GM12872 (cell line): Measurements from ENCODE around the gene P2RY2.

Source experiments
- TF ChIP-seq, protein P1 (sequence below): IDR thresholded peaks from 3 replicates; pipeline ENCODE4 v1.5.1; 2011; ENCODE audit warnings: low read depth, mild to moderate bottlenecking, low read length, moderate library complexity; ENCODE audit not compliant: insufficient read depth

Gene P2RY2

DNA sequence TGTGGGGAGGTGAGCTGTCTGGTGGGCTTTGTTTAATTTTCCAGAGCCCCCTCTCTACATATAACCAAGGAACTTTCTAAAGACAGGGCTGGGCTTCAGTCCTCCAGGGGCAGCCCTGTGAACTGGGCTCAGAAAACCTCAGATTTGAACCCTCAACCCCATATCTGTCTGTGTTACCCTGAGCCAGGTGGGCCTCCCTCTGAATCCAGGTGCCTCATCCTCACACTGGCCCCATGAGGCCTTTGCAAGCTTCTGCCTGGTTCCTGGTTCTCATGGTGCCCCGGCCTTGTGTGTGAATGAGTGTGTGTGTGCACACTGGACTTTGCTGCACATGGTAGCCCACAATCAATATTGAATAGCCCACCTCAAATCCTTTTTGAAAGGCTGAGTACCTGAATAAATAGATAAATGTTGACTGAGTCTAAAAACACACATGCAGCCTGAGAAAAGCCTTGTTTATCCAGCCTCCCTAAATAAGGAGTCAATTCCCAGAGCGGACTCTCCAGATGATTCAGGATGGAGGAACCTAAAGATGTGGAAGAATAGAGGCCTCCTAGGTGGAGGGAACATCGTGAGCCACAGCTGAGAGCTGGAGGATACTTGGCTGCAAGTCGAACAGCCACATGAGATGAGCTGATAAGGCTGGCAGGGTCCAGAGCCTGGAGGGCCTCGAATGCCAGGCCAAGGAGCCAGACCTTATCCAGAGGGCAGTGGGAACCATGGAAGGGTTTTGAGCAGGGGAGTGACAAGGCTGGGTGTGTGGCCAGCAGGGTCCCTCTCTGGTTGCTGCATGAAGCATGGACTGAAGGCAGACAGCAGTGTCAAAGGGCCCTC, 28.1 kb upstream of the P2RY2 start:
- TF ChIP-seq, protein P1, sequence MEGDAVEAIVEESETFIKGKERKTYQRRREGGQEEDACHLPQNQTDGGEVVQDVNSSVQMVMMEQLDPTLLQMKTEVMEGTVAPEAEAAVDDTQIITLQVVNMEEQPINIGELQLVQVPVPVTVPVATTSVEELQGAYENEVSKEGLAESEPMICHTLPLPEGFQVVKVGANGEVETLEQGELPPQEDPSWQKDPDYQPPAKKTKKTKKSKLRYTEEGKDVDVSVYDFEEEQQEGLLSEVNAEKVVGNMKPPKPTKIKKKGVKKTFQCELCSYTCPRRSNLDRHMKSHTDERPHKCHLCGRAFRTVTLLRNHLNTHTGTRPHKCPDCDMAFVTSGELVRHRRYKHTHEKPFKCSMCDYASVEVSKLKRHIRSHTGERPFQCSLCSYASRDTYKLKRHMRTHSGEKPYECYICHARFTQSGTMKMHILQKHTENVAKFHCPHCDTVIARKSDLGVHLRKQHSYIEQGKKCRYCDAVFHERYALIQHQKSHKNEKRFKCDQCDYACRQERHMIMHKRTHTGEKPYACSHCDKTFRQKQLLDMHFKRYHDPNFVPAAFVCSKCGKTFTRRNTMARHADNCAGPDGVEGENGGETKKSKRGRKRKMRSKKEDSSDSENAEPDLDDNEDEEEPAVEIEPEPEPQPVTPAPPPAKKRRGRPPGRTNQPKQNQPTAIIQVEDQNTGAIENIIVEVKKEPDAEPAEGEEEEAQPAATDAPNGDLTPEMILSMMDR: no peak

DNA sequence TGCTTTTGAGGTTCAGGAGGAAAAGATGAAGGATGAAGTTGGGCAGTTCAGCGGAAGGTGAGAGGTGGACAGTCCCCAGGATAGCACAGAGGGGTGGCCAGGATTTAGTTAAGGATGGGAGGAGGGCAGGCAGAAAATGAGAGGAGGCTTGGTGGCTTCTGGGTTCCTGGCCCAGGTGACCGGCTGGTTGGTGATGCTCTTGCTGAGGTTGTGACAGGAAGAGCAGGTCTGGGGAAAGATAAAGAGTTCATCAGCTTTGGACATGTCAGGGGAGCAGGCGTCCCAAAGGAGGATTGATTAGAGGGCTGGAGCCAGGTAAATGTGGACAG, 27.6 kb upstream of the P2RY2 start:
- TF ChIP-seq, protein P1: no peak

DNA sequence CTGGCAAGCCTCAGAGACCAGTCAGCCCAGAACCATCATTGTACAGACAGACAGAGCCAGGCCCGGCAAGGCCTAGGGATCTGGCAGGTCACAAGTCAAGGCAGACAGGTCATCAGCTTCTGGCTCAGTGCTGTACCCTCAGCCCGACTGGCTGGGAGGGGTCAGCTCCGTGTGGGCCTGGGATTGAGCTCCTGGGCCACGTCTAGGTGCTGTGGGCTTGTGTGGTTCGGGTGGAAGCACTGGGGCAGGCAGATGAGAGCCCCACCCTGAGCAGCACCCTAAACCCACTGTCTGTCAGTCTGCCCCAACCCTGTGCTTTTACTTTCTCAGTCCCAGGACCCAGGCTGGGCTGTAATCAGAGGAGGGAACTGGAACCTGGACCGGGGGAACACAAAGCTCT, 26.9 kb upstream of the P2RY2 start:
- TF ChIP-seq, protein P1: no peak

DNA sequence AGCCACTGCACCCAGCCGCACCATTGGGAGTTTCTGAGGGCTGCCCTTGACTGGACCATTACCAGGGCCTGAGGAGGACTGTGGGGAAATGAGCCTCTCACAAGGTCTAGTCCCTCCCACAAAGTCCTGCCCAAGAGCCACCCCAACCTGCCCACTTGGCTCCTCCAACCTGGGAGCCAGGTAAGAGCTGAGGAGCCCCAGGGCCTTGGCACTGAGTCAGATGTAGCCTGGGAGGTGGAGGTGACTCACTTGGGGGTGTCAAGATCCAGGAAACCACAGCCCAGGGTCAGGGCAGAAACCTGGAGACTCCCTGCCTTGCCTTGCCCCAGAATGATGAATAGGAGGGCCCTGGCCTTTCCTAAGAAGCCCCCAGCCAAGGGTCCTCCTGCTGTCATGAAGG, 25.8 kb upstream of the P2RY2 start:
- TF ChIP-seq, protein P1: no peak

DNA sequence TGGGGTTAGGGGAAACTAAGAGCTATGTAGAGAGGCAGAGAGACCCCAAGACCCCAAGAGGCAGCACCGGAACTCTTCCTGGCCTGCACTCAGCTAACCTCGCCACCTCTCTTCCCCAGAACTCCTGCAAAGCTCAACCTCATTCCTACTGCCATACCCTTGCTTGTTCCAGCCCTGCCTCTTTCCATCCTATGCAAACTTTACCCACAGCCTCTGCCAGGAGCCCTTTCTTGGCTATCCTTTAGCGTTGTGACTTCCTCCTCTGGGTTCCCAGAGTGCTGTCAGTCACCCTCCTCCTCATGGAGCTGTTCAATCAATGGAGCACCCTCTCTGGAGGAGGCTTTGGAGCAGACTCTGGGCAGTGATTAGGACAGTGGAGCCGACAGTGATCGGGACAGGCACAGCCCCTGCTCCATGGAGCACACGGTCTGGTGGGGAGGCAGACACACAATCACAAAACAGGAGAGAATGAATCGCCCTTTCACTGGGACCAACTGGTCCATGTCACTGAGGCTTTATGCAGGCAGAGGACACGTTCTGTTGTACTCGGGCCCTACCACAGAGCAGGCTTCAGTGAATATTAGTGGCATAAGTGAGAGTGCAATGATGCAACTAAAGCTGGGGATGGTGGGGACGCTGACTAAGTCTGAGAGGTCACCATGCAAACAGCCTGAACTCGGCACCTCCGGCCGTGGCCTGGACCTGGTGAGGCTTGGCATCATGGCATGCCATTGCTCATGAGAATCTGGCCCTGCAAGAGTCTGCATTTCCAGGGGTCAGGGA, 24.6 kb upstream of the P2RY2 start:
- TF ChIP-seq, protein P1: no peak

DNA sequence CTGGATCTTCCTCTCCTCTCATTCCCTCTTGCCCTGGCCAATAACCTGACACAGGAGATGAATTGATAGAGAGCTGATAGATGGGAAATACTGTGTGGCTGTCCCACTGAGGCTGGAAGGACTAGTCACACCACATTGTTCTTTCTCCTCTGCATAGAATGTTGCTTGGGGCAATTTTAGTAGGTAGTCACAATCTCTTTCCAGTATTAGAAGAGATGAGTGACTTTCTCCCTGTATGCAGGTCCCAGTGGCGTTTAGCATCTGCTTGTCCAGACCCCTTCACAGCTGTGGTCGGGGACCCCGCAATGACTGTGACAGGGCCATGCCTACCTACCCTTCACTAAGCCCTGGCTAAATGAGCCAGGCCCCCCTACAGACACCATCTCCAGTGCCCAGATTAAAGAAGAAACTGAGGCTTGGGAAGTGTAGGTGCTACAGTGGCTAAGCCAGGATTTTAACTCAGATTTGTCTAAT, 24.0 kb upstream of the P2RY2 start:
- TF ChIP-seq, protein P1: no peak

DNA sequence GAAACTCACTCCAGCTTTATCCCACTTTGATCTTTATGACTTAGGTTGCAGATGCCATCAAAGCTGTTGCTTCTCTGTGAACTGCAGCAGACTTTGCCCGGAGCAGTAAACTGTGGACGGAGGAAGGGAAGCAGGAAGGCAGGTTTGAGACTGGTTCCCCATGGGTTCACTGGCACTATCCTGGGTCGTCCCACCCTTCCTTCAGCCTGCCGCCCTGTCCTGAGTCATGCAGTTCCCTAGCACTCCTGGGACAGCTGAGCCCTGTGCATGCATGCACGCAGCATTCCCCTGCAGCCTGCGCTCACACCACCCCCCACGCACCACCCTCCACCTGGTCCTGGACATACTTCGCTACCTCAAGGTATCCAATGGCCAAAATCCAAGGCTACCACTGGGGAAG, 23.5 kb upstream of the P2RY2 start:
- TF ChIP-seq, protein P1: no peak
